Muscle of leg (tissue), 11 donors: ENCODE data around the gene MYO15B. TPM values are rescaled to one million over a fixed set of nuclear protein-coding genes. Genes with fewer than 3 reads are reported as not detected.
A peak's percentile ranks its signal among the peaks of the same experiment; 100 is the strongest.

Experiments
- DNase-seq: peaks from one replicate; pipeline ENCODE4 v3.0.0; 2013
- H3K27ac ChIP-seq: one replicate; pipeline ENCODE4 v1.5.1; 2013; ENCODE audit warnings: mild to moderate bottlenecking, low read length, control low read depth
- H3K27me3 ChIP-seq: one replicate; pipeline ENCODE4 v1.6.1; 2013; ENCODE audit warnings: low read length; ENCODE audit not compliant: control insufficient read depth, insufficient read depth
- H3K36me3 ChIP-seq: one replicate; pipeline ENCODE4 v1.6.1; 2013; ENCODE audit warnings: low read length; ENCODE audit not compliant: control insufficient read depth, insufficient read depth
- H3K4me1 ChIP-seq: one replicate; pipeline ENCODE4 v1.6.1; 2013; ENCODE audit warnings: low read length; ENCODE audit not compliant: control insufficient read depth, insufficient read depth
- H3K4me3 ChIP-seq: one replicate; pipeline ENCODE4 v1.5.1; 2013; ENCODE audit warnings: low read length, control low read depth
- H3K9me3 ChIP-seq: replicated peaks from 2 replicates; pipeline ENCODE4 v1.6.1; 2013; ENCODE audit warnings: low read depth, low read length; ENCODE audit not compliant: control insufficient read depth
- WGBS: methylation state at CpG from one replicate; pipeline ENCODE4 v1.1.5; 2013; ENCODE audit warnings: missing lambda C conversion rate; ENCODE audit not compliant: insufficient coverage; 5-methylcytosine and 5-hydroxymethylcytosine counted together
- polyA plus RNA-seq, 8 donors: library from polyadenylated mRNA; unstranded; fragments of 120-200 nt; gene quantifications; one replicate each; pipeline versions ENCODE4 v1.2.1 to v1.2.3, GENCODE V29; 2013; ENCODE audit warnings: inconsistent platforms in 1 of 8, low replicate concordance in 1 of 8; ENCODE audit not compliant: insufficient read length in 8 of 8, insufficient read depth in 1 of 8
- total RNA-seq: library from RNA; stranded (reverse); fragments of 120-200 nt; gene quantifications from one replicate; pipeline ENCODE4 v1.2.4, GENCODE V29; 2013

The MYO15B gene
- total and polyA plus RNA-seq, 9 donors, result 52.9 to 147 (median 112) TPM

GRCh38 chr17:75632428-75632827, 44.8 kb downstream of the MYO15B start:
- no peak overlapping the region for H3K4me3 ChIP-seq
- H3K4me1 ChIP-seq, result peaks cover 54% of the 10 kb centered on the region
- DNase-seq, result no peak
- H3K27me3 ChIP-seq, result peaks cover 2% of the 10 kb centered on the region
- WGBS, result 80% methylated on average over 12 of the region's 12 CpGs
- H3K27ac ChIP-seq, result peak overlapping the region; percentile 97
- no peaks in the 10 kb centered on the region for H3K9me3 ChIP-seq
- peaks cover 34% of the 10 kb centered on the region for H3K36me3 ChIP-seq

GRCh38 chr17:75632863-75633485, 45.4 kb downstream of the MYO15B start, which contains the start of gene SMIM5:
Gene SMIM5 (plus strand): TSS chr17:75633434. CDS start chr17:75640202, 6,768 bp downstream.
- WGBS, result 7% methylated on average over 18 of the region's 19 CpGs
- Histone ChIP-seq H3K27me3 (peaks cover 2% of the 10 kb centered on the region), H3K4me3 (peak within 1 kb of the TSS; percentile 34), H3K9me3 (no peaks in the 10 kb centered on the region), H3K36me3 (peaks cover 33% of the 10 kb centered on the region), H3K4me1 (peaks cover 58% of the 10 kb centered on the region), H3K27ac (peak within 1 kb of the TSS; percentile 97)
- DNase-seq, result peak; percentile 88

GRCh38 chr17:75633486-75634375, 46.1 kb downstream of the MYO15B start:
- WGBS, result 2% methylated on average over 22 of the region's 27 CpGs
- peak overlapping the region; percentile 97 for H3K27ac ChIP-seq
- peaks cover 31% of the 10 kb centered on the region for H3K36me3 ChIP-seq
- H3K4me3 ChIP-seq, result peak overlapping the region; percentile 34
- no peaks in the 10 kb centered on the region for H3K9me3 ChIP-seq
- peaks cover 2% of the 10 kb centered on the region for H3K27me3 ChIP-seq
- H3K4me1 ChIP-seq, result peaks cover 59% of the 10 kb centered on the region
- DNase-seq, result peak; percentile 98

- peaks cover 65% of the 10 kb centered on the region for H3K4me1 ChIP-seq
- DNase-seq, result no peak
- WGBS, result 32% methylated on average over 9 of the region's 9 CpGs
- peaks cover 30% of the 10 kb centered on the region for H3K36me3 ChIP-seq
- H3K27ac ChIP-seq, result peak overlapping the region; percentile 97
- H3K9me3 ChIP-seq, result no peaks in the 10 kb centered on the region
- peaks cover 2% of the 10 kb centered on the region for H3K27me3 ChIP-seq
- H3K4me3 ChIP-seq, result peak overlapping the region; percentile 34
Observed at GRCh38 chr17:75634376-75634740, 46.8 kb downstream of the MYO15B start.

- peak overlapping the region; percentile 97 for H3K27ac ChIP-seq
- 74% methylated on average over 18 of the region's 20 CpGs for WGBS
- DNase-seq, result peak; percentile 8
- H3K27me3 ChIP-seq, result peaks cover 2% of the 10 kb centered on the region
- peak overlapping the region; percentile 34 for H3K4me3 ChIP-seq
- H3K36me3 ChIP-seq, result peaks cover 24% of the 10 kb centered on the region
- no peaks in the 10 kb centered on the region for H3K9me3 ChIP-seq
- H3K4me1 ChIP-seq, result peaks cover 66% of the 10 kb centered on the region
Observed at GRCh38 chr17:75634754-75635609, 47.4 kb downstream of the MYO15B start.

GRCh38 chr17:75635610-75636202, 48.1 kb downstream of the MYO15B start:
- 83% methylated on average over 16 of the region's 16 CpGs for WGBS
- Histone ChIP-seq H3K27me3 (peaks cover 2% of the 10 kb centered on the region), H3K4me1 (peaks cover 66% of the 10 kb centered on the region), H3K4me3 (no peak overlapping the region), H3K27ac (peak overlapping the region; percentile 97), H3K9me3 (no peaks in the 10 kb centered on the region), H3K36me3 (peaks cover 18% of the 10 kb centered on the region)
- DNase-seq, result peak; percentile 45

GRCh38 chr17:75636381-75637142, 49.0 kb downstream of the MYO15B start:
- peak overlapping the region; percentile 97 for H3K27ac ChIP-seq
- H3K9me3 ChIP-seq, result no peaks in the 10 kb centered on the region
- H3K36me3 ChIP-seq, result peaks cover 17% of the 10 kb centered on the region
- H3K27me3 ChIP-seq, result peaks cover 2% of the 10 kb centered on the region
- WGBS, result 79% methylated on average over 19 of the region's 19 CpGs
- peak; percentile 37 for DNase-seq
- H3K4me3 ChIP-seq, result no peak overlapping the region
- peaks cover 66% of the 10 kb centered on the region for H3K4me1 ChIP-seq

- peak; percentile 55 for DNase-seq
- Histone ChIP-seq H3K27ac (peak overlapping the region; percentile 97), H3K36me3 (peaks cover 17% of the 10 kb centered on the region), H3K4me3 (no peak overlapping the region), H3K4me1 (peaks cover 67% of the 10 kb centered on the region), H3K9me3 (no peaks in the 10 kb centered on the region), H3K27me3 (peaks cover 2% of the 10 kb centered on the region)
- WGBS, result 73% methylated on average over 11 of the region's 13 CpGs
Observed at GRCh38 chr17:75637143-75637538, 49.5 kb downstream of the MYO15B start.

- 86% methylated on average over 6 of the region's 7 CpGs for WGBS
Observed at GRCh38 chr17:75637551-75637950, 50.0 kb downstream of the MYO15B start.

More at GRCh38 chr17:75637551-75637950, 50.0 kb downstream of the MYO15B start:
- Histone ChIP-seq H3K9me3 (no peaks in the 10 kb centered on the region), H3K36me3 (peaks cover 17% of the 10 kb centered on the region), H3K4me3 (no peak overlapping the region), H3K27me3 (peaks cover 2% of the 10 kb centered on the region), H3K27ac (peak overlapping the region; percentile 97), H3K4me1 (peaks cover 63% of the 10 kb centered on the region)
- no peak for DNase-seq
